HL-60/S4 treated with retinoic acid at 250 ng/mL for 4 days and 3 days (cell line): Measurements from ENCODE around the gene SPG21.

ENCODE experiments used
- in situ Hi-C: fragments of 300-500 bp; cut with MboI; formaldehyde crosslinking; loops from 2 replicates; pipeline ENCODE4 v1.7.0; 2022; ENCODE audit warnings: low sequenced_read_pairs

The SPG21 gene

GRCh38 chr15:64993290-64993689 lies 3.6 kb upstream of the SPG21 start:
- in situ Hi-C loops, result no loop called here

DNA sequence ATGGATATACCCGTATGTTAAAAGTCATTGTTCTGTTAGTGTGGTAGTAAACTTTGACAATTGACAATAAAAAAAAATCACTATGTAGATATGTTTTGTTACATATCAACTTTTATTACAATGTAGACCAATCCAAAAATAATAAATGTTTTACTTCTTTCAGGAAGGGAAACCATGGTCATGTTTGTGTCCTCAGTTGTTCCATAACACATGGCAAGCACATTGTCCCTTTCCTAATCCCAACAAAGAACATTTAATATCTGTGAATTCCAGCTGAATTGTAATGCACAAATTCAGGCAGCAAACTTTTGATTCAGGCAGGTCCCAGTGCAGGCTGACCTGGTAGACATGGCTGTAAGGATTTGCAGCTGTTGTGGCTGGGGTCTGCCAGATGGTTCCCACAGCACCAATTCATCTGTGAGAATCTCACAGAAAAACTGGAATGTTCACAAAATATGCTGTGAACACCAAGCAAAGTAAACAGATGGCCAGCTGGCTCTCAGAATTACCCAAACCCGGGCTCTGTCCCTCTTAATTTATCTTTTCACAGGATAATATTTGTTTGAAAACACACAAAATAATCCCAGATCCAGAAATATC lies 1.9 kb upstream of the SPG21 start:
- in situ Hi-C loops, result no loop called here

DNA sequence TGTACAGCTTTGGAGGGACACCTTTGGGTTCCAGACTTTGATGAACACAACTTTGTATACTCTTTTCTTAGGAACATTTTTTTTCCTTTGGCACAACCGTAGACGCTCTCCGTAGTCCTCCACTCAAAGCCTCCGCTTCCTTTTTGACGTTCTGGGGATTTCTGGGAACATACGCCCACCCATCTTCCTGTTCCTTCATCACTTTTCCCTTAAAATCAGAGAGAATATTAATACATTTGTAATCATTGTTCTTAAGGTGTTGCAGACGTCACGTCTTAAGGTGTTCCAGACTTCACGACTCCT lies 405 bp upstream of the SPG21 start:
- in situ Hi-C loops, result no loop called here

- in situ Hi-C loops, result no loop called here
These were observed 2.6 kb downstream of the SPG21 start for GRCh38 chr15:64987136-64987535.

DNA sequence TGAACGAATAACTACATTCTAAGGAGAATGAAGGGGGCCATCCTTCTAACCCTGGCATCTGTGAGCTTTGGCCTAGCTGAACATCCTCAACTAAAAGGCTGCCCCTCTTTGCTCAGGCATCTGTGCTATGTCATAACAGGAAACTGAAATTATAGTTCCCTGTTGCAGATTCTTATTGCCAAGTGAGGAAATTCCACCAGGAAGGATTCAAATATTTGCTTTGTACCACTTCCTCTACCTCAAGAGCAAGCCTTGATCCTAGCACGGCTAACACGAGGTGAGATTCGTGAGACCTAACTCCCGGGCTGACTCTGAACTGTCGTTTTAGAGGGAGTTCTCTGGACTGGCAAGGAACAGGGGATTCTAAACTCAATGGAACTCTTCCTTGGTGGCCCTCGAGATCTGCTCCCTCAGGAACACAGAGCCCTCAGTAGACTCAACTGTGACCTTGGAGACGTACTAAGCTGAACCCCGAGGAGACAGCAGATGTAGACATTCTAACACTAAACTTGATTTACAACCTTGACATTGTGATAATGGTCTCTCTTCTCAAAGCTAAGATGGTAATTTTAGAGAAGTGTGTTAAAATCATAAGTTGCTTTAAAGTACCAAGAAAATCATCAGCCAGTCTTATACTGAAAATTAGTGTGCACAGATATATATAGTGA lies 4.2 kb downstream of the SPG21 start:
- in situ Hi-C loops, result no loop called here

DNA sequence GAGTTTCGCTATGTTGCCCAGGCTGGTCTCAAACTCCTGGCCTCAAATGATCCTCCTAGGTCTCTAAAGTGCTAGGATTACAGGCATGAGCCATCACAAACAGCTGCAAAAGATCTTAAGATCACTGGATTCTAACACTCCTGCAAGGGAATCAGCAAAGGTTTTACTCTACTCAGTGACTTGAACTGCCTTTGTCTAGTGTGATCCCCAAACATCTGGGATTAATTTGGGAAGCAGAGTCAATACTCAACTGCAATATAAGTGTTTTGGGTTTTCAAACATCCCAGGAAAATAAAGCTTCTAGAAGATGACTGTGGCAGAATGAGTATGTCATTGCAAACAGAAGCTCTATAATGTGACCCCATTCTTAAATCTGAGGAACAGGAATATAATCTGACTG lies 7.2 kb downstream of the SPG21 start:
- in situ Hi-C loops, result no loop called here

DNA sequence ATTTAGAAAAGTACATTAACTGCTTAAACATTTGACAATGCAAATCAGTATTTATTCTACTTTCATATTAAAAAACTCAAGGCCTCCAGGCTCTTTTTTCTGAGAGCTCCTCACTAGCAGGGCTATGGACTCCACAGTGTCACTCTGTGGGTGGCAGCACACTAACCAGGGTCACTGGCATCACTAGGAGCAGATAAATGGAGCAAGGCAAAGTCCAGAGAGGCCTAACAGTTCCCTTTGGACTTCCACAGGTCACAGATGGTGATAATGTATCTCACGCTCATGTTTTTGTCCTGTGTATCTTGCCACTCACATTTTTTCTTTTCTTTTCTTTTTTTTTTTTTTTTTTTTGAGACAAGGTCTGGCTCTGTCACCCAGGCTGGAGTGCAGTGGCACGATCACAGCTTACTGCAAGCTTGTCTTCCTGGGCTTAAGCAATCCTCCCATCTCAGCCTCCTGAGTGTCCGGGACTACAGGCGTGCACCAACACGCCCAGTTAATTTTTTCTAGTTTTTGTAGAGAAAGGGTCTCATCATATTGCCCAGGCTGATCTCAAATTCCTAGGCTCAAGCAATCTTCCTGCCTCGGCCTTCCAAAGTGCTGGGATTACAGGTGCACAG lies 7.8 kb downstream of the SPG21 start:
- in situ Hi-C loops, result no loop called here

DNA sequence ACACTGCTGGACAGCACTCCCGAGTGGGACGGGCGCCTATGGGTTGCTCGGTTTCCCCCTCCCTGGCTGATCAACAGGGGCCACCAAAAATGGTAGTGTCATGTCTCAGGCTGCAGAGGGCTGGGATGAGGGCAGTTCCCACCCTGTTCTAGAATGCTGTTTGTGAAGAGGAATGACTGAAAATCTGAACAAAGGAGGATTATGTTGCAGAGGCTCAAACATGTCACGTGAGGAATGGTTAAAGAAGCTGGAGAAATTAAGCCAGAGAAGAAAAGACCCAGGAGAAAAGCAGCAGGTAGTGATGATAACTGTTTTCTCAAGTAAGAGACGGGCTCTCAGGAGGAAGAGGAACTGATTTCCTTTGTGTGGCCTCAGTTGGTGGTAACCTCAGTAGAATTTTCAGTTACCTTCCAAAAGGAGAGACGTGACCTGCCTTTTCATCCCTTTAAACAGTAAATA lies 10.4 kb downstream of the SPG21 start:
- in situ Hi-C loops, result no loop called here

GRCh38 chr15:64975390-64975789 lies 14.3 kb downstream of the SPG21 start:
- in situ Hi-C loops, result no loop called here

DNA sequence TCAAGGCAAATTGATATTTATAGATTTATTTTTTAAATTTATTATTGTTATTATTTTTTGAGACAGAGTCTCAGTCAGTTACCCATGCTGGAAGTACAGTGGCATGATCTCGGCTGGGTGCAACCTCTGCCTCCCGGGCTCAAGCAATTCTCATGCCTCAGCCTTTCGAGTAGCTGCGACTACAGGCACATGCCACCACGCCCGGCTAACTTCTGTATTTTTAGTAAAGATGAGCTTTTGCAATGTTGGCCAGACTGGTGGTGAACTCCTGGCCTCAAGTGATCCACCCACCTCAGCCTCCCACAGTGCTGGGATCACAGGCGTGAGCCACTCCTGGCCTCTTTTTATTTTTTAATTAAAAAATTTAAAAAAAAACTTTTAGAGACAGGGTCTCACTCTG lies 19.0 kb downstream of the SPG21 start:
- in situ Hi-C loops, result no loop called here

DNA sequence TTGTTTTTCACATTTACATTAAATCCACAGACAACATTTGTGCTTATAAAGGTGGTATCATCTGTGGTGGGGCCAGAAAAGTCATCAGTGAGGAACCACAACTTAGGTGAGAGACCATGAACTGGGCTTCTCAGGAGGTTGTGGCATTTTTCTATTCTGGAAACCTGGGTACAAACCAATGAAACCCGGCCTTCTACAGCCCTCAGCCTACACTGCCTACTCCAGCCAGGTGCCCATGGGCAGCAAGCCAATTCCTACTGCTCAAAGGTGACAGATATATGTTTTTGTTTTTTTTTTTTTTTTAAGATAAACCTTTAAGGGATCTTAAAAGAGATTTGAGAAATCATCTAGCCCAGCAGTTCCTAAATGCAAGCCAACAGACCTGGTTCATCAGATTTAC lies 20.3 kb downstream of the SPG21 start:
- in situ Hi-C loops, result no loop called here

DNA sequence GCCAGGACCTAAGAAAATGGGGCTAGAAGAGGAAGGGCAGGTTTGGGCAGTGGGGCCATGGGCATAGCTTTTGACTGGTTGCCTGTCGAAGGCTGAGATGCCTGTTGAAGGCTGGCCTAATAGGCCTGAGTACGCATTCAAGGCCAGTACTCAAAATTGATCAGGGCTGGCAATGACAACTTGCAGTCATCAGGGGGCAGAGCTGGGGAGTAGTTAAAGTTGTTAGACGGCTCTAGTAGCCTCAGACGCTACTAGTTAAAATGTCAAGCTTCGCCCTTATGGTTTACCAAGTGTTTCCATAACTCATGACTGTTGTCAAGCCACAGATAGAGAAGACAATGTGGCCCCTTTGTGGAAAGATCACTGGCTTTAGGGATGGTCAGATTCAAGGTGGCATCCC lies 28.7 kb downstream of the SPG21 start:
- in situ Hi-C loops, result no loop called here

- in situ Hi-C loops, result no loop called here
These were observed 29.6 kb downstream of the SPG21 start for GRCh38 chr15:64960153-64960552.

DNA sequence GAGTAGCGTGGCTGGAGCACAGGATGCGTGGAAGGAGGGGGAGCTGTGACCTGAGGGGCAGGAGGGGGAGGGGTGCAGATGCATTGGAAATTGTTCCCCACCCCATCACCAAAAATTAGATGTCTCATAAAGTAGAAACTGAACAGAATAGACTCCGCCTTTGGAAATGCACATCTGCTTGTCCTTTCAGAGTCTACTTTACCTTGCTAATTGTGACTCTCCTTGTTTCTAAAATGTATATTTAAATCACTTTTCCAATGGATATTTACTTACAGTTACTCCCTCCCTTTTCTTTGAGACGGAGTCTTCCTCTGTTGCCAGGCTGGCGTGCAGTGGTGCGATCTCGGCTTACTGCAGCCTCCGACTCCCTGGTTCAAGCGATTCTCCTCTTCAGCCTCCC lies 30.6 kb downstream of the SPG21 start:
- in situ Hi-C loops, result no loop called here

GRCh38 chr15:64954395-64954794 lies 35.3 kb downstream of the SPG21 start:
- in situ Hi-C loops, result no loop called here

- in situ Hi-C loops, result no loop called here
These were observed 37.8 kb downstream of the SPG21 start for GRCh38 chr15:64951777-64952418.

GRCh38 chr15:64950888-64951287 lies 38.8 kb downstream of the SPG21 start:
- in situ Hi-C loops, result no loop called here

- in situ Hi-C loops, result no loop called here
These were observed 40.1 kb downstream of the SPG21 start for GRCh38 chr15:64949383-64950186.

DNA sequence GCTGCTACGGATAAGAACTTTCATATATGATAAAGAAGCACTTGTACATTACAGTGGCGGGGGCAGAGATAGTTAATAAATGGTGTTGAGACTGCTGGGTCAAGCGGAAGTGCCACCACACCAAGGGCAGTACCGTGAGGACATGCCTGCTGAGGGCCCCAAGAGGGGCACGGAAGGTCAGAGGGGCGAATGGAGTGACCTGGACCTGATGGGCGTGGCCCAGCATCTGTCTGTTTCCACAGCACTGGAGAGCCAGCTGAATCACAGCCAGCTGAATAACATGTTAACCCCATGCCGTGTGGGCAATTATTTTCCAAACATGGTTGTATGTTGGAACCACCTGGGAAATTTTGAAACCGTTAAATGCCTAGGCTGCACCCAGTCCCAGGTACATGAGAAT lies 40.8 kb downstream of the SPG21 start:
- in situ Hi-C loops, result no loop called here

GRCh38 chr15:64947211-64947610 lies 42.5 kb downstream of the SPG21 start:
- in situ Hi-C loops, result no loop called here

GRCh38 chr15:64944961-64945360 lies 44.8 kb downstream of the SPG21 start:
- in situ Hi-C loops, result no loop called here
